HTR-8/SVneo (cell line): Measurements from ENCODE around the gene CLTCL1.
"Not testable (repeated sequence)": the region's sequence is repeated elsewhere in the genome, so short reads cannot be mapped to it uniquely, and the experiment has no call there.

Experiments
- DNase-seq: peaks from one replicate; pipeline ENCODE4 v3.0.0; 2011; ENCODE audit warnings: low spot score, mixed read lengths; ENCODE audit not compliant: insufficient read length
- FAIRE-seq: peaks from 2 replicates; lab custom pipeline; 2011; peaks lifted over from hg19 to GRCh38; lab: Jason Lieb, UNC

The CLTCL1 gene

GRCh38 chr22:19292458-19293230, 1.1 kb upstream of the CLTCL1 start:
- DNase-seq, result no peak
- FAIRE-seq, result no peak

- DNase-seq (no peak), FAIRE-seq (no peak)
These were observed 320 bp downstream of the CLTCL1 start for GRCh38 chr22:19291218-19291579.

GRCh38 chr22:19290400-19291217, 910 bp downstream of the CLTCL1 start:
- FAIRE-seq, result no peak

GRCh38 chr22:19289475-19290161, 1.9 kb downstream of the CLTCL1 start:
- FAIRE-seq (no peak), DNase-seq (no peak)

More at GRCh38 chr22:19290400-19291217, 910 bp downstream of the CLTCL1 start:
- no peak for DNase-seq

- no peak for DNase-seq
- no peak for FAIRE-seq
These were observed 3.6 kb downstream of the CLTCL1 start for GRCh38 chr22:19287889-19288288.

- peak; percentile 4 for FAIRE-seq
- DNase-seq, result no peak
These were observed 4.3 kb downstream of the CLTCL1 start for GRCh38 chr22:19287076-19287707.

- FAIRE-seq, result no peak
- no peak for DNase-seq
These were observed 5.7 kb downstream of the CLTCL1 start for GRCh38 chr22:19285831-19286230.

GRCh38 chr22:19279143-19279542, 12.4 kb downstream of the CLTCL1 start:
- not testable (repeated sequence) for FAIRE-seq, DNase-seq

- no peak for DNase-seq
- FAIRE-seq, result no peak
These were observed 13.7 kb downstream of the CLTCL1 start for GRCh38 chr22:19277785-19278184.

- no peak for FAIRE-seq
- no peak for DNase-seq
These were observed 15.5 kb downstream of the CLTCL1 start for GRCh38 chr22:19275919-19276600.

GRCh38 chr22:19275513-19275912, 16.0 kb downstream of the CLTCL1 start:
- FAIRE-seq (no peak), DNase-seq (no peak)

GRCh38 chr22:19275104-19275503, 16.4 kb downstream of the CLTCL1 start:
- FAIRE-seq (no peak), DNase-seq (no peak)

GRCh38 chr22:19271856-19272535, 19.5 kb downstream of the CLTCL1 start:
- DNase-seq (no peak), FAIRE-seq (no peak)

GRCh38 chr22:19271273-19271855, 20.2 kb downstream of the CLTCL1 start:
- DNase-seq, result no peak
- no peak for FAIRE-seq

GRCh38 chr22:19270873-19271272, 20.6 kb downstream of the CLTCL1 start:
- DNase-seq (no peak), FAIRE-seq (no peak)

GRCh38 chr22:19266547-19267086, 24.9 kb downstream of the CLTCL1 start:
- no peak for DNase-seq
- FAIRE-seq, result no peak

- FAIRE-seq (no peak), DNase-seq (no peak)
These were observed 25.7 kb downstream of the CLTCL1 start for GRCh38 chr22:19265779-19266178.

- DNase-seq, result no peak
- no peak for FAIRE-seq
These were observed 30.7 kb downstream of the CLTCL1 start for GRCh38 chr22:19260804-19261203.

GRCh38 chr22:19260194-19260593, 31.3 kb downstream of the CLTCL1 start:
- FAIRE-seq (no peak), DNase-seq (no peak)
